Measurements from ENCODE around the gene ZMYND8.

DNA sequence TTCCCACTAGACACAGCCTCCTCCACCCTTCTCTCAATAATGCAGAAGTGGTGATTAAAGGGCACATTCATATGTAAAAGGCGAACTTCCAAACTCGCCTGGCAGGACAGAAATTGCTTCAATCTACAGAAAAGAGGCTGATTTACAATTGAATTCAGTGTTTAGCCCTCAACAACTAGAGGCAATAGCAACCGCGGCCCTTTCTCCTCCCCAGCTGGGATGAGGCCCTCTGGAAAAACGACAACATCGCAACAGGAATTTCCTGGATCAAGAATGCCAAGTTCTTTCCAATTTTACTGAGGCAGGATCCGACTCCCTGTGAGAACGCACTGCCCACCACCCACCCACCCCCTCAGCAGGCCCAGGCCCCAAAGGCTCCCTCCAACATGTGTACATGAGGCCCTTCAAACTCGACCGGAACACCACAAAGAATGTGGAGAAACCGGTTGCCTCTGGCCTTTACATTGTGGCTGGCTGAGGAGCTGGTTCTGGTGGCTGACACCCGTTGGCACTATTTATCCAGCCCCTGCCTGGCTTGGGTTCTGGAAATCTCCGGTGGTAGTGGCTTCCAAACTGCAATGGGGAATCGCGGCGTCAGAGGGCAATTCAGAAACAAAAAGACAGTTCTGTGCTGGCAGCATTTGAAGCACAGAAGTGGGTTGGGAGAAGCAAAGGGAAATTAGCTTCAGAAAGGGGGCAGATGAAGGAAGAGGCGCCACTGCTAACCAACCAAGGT is 36.8 kb downstream of the ZMYND8 start:
- no peak for TF ChIP-seq CHD1 (IDR thresholded peaks at IDR 0.05; ENCODE audit: low read depth, low read length)
- TF ChIP-seq EGR1 (IDR thresholded peaks at IDR 0.05; ENCODE audit: borderline replicate concordance in 1 of 2, low read depth in 2 of 2, low read length in 2 of 2): no peak
- TF ChIP-seq, protein P1, sequence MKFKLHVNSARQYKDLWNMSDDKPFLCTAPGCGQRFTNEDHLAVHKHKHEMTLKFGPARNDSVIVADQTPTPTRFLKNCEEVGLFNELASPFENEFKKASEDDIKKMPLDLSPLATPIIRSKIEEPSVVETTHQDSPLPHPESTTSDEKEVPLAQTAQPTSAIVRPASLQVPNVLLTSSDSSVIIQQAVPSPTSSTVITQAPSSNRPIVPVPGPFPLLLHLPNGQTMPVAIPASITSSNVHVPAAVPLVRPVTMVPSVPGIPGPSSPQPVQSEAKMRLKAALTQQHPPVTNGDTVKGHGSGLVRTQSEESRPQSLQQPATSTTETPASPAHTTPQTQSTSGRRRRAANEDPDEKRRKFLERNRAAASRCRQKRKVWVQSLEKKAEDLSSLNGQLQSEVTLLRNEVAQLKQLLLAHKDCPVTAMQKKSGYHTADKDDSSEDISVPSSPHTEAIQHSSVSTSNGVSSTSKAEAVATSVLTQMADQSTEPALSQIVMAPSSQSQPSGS (IDR thresholded peaks at IDR 0.05; ENCODE audit: low read length): no peak
- TF ChIP-seq, protein P2, sequence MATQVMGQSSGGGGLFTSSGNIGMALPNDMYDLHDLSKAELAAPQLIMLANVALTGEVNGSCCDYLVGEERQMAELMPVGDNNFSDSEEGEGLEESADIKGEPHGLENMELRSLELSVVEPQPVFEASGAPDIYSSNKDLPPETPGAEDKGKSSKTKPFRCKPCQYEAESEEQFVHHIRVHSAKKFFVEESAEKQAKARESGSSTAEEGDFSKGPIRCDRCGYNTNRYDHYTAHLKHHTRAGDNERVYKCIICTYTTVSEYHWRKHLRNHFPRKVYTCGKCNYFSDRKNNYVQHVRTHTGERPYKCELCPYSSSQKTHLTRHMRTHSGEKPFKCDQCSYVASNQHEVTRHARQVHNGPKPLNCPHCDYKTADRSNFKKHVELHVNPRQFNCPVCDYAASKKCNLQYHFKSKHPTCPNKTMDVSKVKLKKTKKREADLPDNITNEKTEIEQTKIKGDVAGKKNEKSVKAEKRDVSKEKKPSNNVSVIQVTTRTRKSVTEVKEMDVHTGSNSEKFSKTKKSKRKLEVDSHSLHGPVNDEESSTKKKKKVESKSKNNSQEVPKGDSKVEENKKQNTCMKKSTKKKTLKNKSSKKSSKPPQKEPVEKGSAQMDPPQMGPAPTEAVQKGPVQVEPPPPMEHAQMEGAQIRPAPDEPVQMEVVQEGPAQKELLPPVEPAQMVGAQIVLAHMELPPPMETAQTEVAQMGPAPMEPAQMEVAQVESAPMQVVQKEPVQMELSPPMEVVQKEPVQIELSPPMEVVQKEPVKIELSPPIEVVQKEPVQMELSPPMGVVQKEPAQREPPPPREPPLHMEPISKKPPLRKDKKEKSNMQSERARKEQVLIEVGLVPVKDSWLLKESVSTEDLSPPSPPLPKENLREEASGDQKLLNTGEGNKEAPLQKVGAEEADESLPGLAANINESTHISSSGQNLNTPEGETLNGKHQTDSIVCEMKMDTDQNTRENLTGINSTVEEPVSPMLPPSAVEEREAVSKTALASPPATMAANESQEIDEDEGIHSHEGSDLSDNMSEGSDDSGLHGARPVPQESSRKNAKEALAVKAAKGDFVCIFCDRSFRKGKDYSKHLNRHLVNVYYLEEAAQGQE (IDR thresholded peaks at IDR 0.05; ENCODE audit: low read depth, low read length): no peak
- TF ChIP-seq, protein P3, sequence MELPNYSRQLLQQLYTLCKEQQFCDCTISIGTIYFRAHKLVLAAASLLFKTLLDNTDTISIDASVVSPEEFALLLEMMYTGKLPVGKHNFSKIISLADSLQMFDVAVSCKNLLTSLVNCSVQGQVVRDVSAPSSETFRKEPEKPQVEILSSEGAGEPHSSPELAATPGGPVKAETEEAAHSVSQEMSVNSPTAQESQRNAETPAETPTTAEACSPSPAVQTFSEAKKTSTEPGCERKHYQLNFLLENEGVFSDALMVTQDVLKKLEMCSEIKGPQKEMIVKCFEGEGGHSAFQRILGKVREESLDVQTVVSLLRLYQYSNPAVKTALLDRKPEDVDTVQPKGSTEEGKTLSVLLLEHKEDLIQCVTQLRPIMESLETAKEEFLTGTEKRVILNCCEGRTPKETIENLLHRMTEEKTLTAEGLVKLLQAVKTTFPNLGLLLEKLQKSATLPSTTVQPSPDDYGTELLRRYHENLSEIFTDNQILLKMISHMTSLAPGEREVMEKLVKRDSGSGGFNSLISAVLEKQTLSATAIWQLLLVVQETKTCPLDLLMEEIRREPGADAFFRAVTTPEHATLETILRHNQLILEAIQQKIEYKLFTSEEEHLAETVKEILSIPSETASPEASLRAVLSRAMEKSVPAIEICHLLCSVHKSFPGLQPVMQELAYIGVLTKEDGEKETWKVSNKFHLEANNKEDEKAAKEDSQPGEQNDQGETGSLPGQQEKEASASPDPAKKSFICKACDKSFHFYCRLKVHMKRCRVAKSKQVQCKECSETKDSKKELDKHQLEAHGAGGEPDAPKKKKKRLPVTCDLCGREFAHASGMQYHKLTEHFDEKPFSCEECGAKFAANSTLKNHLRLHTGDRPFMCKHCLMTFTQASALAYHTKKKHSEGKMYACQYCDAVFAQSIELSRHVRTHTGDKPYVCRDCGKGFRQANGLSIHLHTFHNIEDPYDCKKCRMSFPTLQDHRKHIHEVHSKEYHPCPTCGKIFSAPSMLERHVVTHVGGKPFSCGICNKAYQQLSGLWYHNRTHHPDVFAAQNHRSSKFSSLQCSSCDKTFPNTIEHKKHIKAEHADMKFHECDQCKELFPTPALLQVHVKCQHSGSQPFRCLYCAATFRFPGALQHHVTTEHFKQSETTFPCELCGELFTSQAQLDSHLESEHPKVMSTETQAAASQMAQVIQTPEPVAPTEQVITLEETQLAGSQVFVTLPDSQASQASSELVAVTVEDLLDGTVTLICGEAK (IDR thresholded peaks at IDR 0.05; ENCODE audit: borderline replicate concordance): no peak
- TF ChIP-seq YY1 (IDR thresholded peaks at IDR 0.05; ENCODE audit: low read depth, low read length): no peak
- TF ChIP-seq, protein P4, sequence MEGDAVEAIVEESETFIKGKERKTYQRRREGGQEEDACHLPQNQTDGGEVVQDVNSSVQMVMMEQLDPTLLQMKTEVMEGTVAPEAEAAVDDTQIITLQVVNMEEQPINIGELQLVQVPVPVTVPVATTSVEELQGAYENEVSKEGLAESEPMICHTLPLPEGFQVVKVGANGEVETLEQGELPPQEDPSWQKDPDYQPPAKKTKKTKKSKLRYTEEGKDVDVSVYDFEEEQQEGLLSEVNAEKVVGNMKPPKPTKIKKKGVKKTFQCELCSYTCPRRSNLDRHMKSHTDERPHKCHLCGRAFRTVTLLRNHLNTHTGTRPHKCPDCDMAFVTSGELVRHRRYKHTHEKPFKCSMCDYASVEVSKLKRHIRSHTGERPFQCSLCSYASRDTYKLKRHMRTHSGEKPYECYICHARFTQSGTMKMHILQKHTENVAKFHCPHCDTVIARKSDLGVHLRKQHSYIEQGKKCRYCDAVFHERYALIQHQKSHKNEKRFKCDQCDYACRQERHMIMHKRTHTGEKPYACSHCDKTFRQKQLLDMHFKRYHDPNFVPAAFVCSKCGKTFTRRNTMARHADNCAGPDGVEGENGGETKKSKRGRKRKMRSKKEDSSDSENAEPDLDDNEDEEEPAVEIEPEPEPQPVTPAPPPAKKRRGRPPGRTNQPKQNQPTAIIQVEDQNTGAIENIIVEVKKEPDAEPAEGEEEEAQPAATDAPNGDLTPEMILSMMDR (IDR thresholded peaks at IDR 0.05 in 2 of 3, conservative IDR thresholded peaks at IDR 0.05 in 1 of 3; ENCODE audit: control insufficient read depth in 2 of 3, extremely low read depth in 1 of 3, insufficient read depth in 1 of 3, low read depth in 3 of 3, low read length in 3 of 3): no peak
- no peak for TF ChIP-seq KLF5 (IDR thresholded peaks at IDR 0.05; ENCODE audit: partially characterized antibody)
- TF ChIP-seq, protein P5, sequence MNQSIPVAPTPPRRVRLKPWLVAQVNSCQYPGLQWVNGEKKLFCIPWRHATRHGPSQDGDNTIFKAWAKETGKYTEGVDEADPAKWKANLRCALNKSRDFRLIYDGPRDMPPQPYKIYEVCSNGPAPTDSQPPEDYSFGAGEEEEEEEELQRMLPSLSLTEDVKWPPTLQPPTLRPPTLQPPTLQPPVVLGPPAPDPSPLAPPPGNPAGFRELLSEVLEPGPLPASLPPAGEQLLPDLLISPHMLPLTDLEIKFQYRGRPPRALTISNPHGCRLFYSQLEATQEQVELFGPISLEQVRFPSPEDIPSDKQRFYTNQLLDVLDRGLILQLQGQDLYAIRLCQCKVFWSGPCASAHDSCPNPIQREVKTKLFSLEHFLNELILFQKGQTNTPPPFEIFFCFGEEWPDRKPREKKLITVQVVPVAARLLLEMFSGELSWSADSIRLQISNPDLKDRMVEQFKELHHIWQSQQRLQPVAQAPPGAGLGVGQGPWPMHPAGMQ (IDR thresholded peaks at IDR 0.05; ENCODE audit: borderline replicate concordance): no peak
- no peak for TF ChIP-seq SMC3 (IDR thresholded peaks at IDR 0.05; ENCODE audit: borderline replicate concordance, low read length)
- TF ChIP-seq RAD21 (IDR thresholded peaks at IDR 0.05; ENCODE audit: insufficient read depth, low read depth, low read length): no peak

All from GM12878 (cell line).